Measurements from ENCODE around the gene PTPN7. TPM values are rescaled to one million over a fixed set of nuclear protein-coding genes. Genes with fewer than 3 reads are reported as not detected.
"Not testable (repeated sequence)": the region's sequence is repeated elsewhere in the genome, so short reads cannot be mapped to it uniquely, and the experiment has no call there.

The PTPN7 gene
- total RNA-seq, 4 donors from 2014 or later = 4.7 to 48.7 (median 7.6) TPM

DNA sequence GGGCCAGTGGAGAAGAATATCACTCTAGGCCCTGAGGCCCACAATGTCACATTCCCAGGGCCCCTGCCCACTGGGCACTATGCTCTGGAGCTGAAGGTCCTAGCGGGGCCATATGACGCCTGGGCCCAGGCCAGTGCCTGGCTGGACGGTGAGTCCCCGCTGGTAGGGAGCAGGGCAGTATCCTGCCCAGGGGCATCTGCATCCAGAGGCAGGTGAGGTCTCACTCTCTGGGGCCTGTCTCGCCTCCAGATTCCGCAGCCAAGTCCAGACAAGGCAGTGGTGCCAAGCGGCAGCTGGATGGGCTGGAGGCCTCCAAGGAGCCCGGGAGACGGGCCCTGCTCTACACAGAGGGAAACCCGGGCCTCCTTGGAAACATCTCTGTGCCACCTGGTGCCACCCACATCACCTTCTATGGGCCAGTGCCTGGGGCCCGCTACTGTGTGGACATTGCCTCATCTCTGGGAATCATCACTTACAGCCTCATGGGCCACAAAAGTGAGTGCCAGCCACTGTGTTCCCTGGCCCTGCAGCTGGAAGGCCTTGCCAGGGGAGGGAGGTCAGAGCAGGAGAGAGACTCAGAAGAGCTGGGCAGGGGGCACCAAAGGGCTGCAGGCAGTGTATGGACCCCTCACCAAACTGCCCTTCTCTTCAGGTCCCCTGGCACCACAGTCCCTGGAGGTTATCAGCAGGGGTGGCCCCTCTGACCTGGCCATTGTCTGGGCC, 11.1 kb upstream of the PTPN7 start:
- Histone ChIP-seq H3K27me3 (no peaks in the 10 kb centered on the region), H3K4me3 (no peak overlapping the region), H3K9me3 (no peaks in the 10 kb centered on the region), H3K4me1 (no peaks in the 10 kb centered on the region), H3K36me3 (no peaks in the 10 kb centered on the region), H3K27ac (no peak overlapping the region)
- DNase-seq = no peak
- TF ChIP-seq, protein P1, sequence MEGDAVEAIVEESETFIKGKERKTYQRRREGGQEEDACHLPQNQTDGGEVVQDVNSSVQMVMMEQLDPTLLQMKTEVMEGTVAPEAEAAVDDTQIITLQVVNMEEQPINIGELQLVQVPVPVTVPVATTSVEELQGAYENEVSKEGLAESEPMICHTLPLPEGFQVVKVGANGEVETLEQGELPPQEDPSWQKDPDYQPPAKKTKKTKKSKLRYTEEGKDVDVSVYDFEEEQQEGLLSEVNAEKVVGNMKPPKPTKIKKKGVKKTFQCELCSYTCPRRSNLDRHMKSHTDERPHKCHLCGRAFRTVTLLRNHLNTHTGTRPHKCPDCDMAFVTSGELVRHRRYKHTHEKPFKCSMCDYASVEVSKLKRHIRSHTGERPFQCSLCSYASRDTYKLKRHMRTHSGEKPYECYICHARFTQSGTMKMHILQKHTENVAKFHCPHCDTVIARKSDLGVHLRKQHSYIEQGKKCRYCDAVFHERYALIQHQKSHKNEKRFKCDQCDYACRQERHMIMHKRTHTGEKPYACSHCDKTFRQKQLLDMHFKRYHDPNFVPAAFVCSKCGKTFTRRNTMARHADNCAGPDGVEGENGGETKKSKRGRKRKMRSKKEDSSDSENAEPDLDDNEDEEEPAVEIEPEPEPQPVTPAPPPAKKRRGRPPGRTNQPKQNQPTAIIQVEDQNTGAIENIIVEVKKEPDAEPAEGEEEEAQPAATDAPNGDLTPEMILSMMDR (IDR thresholded peaks at IDR 0.05) = no peak
- TF ChIP-seq POLR2A (IDR thresholded peaks at IDR 0.05) = no peak

DNA sequence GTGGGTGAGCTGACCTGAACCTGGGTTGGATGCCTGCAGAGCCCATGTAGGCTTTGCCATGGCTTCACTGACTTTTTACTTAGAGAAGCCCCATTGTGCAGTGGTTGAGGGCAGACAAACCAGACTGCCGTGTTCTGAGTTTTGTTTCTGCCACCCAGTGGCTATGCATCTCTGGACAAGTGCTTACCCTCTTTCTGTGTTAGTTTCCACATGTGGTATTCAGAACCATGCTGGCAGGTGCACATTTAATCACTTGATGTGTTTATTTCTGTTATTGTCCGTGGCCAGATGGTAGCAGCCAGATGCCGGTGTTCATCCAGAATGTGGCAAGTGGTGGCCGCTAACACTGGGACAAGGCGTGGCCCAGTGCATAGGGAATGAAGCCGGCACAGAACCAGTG, 10.3 kb upstream of the PTPN7 start:
- Histone ChIP-seq H3K4me3 (no peak overlapping the region), H3K27ac (no peak overlapping the region), H3K36me3 (no peaks in the 10 kb centered on the region), H3K4me1 (peaks cover 0 to 3% (median 0%) of the 10 kb centered on the region in 4 donors), H3K9me3 (no peaks in the 10 kb centered on the region), H3K27me3 (no peaks in the 10 kb centered on the region)
- DNase-seq = no peak
- TF ChIP-seq, protein P1 (IDR thresholded peaks at IDR 0.05) = no peak
- no peak for TF ChIP-seq POLR2A (IDR thresholded peaks at IDR 0.05)

DNA sequence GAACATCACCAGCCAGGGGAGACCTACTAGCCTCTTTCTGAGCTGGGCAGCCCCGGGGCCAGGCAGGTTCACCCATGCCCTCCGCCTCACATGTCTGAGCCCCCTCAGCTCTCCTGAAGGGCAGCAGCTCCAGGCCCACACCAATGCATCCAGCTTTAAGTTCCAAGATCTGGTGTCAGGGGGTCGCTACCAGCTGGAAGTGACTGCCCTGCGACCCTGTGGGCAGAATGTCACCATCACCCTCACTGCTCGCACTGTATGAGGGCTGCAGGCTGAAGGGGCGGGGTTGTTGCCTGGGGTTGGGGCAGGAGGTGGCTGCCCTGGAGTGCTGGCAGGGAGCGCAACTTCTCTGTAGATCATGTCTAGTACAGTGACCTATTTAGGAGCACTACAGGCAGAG, 8.5 kb upstream of the PTPN7 start:
- H3K4me1 ChIP-seq = peaks cover 0 to 20% (median 4%) of the 10 kb centered on the region in 4 donors
- TF ChIP-seq POLR2A (IDR thresholded peaks at IDR 0.05) = no peak
- TF ChIP-seq, protein P1 (IDR thresholded peaks at IDR 0.05) = no peak
- H3K9me3 ChIP-seq = no peaks in the 10 kb centered on the region
- no peak overlapping the region for H3K27ac ChIP-seq
- peak in 1 of 3 donors; percentile 34 for DNase-seq
- H3K36me3 ChIP-seq = no peaks in the 10 kb centered on the region
- H3K27me3 ChIP-seq = no peaks in the 10 kb centered on the region
- H3K4me3 ChIP-seq = no peak overlapping the region

DNA sequence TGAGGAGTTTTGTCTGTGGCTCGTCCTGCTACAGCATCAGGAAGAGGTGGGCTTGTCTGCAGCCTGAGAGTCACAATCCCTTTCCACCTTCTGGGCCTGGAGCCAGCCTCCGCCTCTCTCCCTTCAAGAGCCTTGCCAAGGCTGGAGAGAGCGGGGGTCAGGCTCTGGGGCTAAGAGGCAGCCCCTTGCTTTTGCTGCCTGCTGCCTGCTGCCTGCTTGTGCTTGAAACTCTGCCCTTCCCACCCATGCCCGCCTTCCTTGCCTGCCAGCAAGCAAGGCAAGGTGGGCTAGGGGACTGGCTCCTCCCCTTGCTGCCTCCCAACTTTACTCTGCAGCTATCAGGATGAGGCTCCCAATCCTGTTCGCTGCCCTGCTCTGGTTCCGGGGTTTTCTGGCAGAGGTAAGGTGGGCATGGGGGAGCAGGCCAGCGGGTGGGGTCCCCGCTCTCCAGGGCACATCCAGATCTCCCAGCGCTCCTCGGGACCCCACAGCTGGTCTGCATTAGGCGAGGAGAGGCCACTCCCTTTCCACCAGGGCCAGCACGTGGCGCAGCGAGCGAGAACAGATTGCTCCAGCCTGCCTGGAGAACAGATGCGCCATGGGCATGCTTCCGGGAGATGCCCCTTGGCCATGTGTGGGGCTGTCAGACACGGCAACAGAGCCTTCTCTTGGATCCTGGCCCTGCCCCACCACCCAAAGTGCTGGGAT, 7.5 kb upstream of the PTPN7 start:
- H3K4me3 ChIP-seq = no peak overlapping the region
- H3K27me3 ChIP-seq = no peaks in the 10 kb centered on the region
- peaks cover 0 to 30% (median 10%) of the 10 kb centered on the region in 4 donors for H3K4me1 ChIP-seq
- TF ChIP-seq, protein P1 (IDR thresholded peaks at IDR 0.05) = no peak
- no peak for TF ChIP-seq POLR2A (IDR thresholded peaks at IDR 0.05)
- no peaks in the 10 kb centered on the region for H3K36me3 ChIP-seq
- no peak overlapping the region for H3K27ac ChIP-seq
- no peaks in the 10 kb centered on the region for H3K9me3 ChIP-seq
- DNase-seq = peak in 1 of 3 donors; percentile 51

DNA sequence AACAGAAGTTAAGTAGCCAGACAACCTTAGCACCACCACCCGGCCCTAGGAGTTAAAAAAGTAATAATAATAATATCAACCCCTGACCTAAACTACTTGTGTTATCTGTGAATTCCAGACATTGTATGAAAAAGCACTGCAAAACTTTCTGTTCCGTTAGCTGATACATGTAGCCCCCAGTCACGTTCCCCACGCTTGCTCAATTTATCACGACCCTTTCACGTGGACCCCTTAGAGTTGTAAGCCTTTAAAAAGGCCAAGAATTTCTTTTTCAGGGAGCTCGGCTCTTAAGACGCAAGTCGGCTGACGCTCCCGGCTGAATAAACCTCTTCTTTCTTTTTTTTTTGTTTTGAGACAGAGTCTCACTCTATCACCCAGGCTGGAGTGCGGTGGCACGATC, 6.7 kb upstream of the PTPN7 start:
- not testable (repeated sequence) for H3K27ac ChIP-seq, H3K27me3 ChIP-seq, H3K4me3 ChIP-seq, DNase-seq, H3K36me3 ChIP-seq, H3K9me3 ChIP-seq
- H3K4me1 ChIP-seq = peaks cover 0 to 38% (median 15%) of the 10 kb centered on the region in 4 donors

All from Peyer's patch (tissue), 4 donors.